GM12875 (cell line): ENCODE data around the gene ADAMTSL3.

Source experiments
- H3K4me3 ChIP-seq: one replicate; pipeline ENCODE4 v1.5.1; 2011; ENCODE audit warnings: low read depth, low read length, control low read depth
- CTCF ChIP-seq: IDR thresholded peaks from 2 replicates; pipeline ENCODE4 v1.5.1; 2011; ENCODE audit warnings: low read depth, mild to moderate bottlenecking, control low read depth, inconsistent platforms, low read length, moderate library complexity, borderline replicate concordance; ENCODE audit not compliant: insufficient read depth

Gene ADAMTSL3

GRCh38 chr15:84003791-84004503 is 350.0 kb downstream of the ADAMTSL3 start:
- TF ChIP-seq CTCF, result no peak

GRCh38 chr15:84006421-84006820 is 352.5 kb downstream of the ADAMTSL3 start:
- no peak overlapping the region for H3K4me3 ChIP-seq
- no peak for TF ChIP-seq CTCF

More at GRCh38 chr15:84003791-84004503, 350.0 kb downstream of the ADAMTSL3 start:
- no peak overlapping the region for H3K4me3 ChIP-seq

DNA sequence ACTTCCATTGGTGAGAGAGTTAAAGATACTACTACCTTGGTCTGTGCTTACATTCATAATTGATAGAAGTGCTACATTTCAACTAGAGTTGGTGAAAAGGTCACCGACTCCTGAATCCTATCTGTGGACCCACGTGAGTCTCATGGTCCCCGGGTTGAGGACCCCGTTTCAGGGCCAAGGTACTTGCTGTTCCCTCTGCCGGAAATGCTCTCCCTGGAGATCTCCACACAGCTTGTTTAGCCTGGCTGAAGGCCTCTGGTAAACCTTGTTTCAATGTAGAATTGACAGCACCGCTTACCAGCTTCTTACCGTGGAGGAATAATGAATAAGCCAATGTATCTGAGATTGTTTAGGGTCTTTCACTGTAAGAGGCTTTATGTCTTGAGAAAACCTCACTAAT is 355.7 kb downstream of the ADAMTSL3 start:
- H3K4me3 ChIP-seq, result no peak overlapping the region
- TF ChIP-seq CTCF, result no peak

- no peak overlapping the region for H3K4me3 ChIP-seq
- TF ChIP-seq CTCF, result no peak
Measured at GRCh38 chr15:84010246-84010645, 356.3 kb downstream of the ADAMTSL3 start.

DNA sequence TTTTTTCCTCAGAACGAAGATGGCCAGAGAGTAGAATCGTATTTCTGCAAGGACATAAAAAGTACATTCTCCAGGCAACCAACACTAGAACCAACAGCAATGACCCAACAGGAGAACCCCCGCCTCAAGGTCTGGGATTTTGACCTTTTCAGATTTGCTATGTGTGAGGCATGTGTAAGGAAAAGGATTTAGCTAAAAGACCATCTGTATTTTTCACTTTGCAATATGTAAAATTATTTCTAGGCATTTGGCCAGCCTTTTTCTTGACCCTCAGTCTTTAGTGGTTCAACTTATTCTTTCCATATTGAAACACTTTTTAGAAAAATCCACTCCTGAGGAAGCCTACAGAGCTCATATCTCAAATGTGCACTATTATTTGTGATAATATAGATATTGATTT is 362.4 kb downstream of the ADAMTSL3 start:
- TF ChIP-seq CTCF, result no peak
- no peak overlapping the region for H3K4me3 ChIP-seq

DNA sequence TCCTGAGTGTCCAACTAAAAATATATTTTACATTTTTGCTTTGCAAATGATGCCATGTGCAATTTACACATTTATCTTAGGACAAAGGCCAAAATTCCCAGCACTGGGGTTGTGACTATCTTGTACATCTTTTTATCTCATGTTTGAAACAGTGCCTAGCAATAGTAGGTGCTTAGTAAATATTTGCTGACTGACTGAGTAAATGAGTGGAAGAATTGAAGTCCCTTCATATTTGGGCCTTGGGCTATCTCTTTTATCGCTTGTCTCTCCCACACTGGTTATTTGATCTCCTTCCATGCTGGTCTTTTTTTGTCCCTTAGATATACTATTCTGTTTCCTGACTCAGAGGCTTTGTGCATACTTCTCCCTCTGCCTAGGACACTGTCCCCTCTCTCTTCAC is 368.6 kb downstream of the ADAMTSL3 start:
- TF ChIP-seq CTCF, result no peak
- no peak overlapping the region for H3K4me3 ChIP-seq

DNA sequence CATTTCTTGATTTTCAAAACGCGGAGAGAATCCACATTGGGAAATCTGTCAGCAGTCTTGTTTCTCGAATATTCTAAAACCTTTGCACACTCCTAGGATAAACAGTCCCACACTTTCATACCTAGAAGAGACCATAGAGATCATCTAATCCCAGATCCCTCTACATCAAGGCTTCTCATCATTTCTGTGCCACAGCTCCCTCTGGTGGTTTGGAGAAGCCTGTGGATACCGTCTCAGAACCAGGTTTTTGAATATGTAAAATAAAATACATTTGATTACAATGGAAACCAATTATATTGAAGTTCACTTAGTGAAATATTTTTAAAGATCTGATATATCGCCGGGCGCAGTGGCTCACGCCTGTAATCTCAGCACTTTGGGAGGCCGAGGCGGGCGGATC is 369.7 kb downstream of the ADAMTSL3 start:
- no peak overlapping the region for H3K4me3 ChIP-seq
- peak; percentile 47; the same call in 1 of the 2 replicates for TF ChIP-seq CTCF
